ENCODE data around the gene GAB4.

DNA sequence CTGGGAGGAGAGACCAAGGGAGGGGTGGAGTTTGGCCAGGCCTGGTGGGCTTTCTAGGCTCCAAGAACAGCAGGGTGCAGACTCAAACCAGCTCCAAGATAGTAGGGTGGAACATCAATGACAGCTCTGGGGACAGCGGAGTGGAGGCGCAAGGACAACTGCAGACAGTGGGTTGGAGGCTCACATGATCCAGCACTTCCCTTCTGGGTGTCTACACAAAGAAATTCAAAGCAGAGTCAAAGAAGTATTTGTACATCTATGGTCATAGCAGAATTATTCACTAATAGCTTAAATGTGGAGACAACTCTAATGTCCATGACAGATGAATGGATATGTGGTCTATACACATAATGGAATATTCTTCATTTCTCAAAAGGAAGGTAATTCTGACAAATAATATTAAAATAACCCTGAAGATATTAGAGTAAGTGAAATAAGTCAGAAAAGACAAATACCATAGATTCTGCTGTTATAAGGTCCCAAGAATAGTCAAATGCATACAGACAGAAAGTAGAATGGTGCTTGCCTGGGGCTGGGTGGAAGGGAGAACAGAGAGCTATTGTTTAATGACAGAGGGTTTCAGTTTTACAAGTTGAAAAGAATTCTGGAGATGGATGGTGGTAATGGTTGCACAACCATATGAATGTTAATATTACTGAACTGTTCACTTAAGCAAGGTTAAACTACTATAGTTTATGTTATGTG, 5.5 kb upstream of the GAB4 start:
- TF ChIP-seq, protein P1, sequence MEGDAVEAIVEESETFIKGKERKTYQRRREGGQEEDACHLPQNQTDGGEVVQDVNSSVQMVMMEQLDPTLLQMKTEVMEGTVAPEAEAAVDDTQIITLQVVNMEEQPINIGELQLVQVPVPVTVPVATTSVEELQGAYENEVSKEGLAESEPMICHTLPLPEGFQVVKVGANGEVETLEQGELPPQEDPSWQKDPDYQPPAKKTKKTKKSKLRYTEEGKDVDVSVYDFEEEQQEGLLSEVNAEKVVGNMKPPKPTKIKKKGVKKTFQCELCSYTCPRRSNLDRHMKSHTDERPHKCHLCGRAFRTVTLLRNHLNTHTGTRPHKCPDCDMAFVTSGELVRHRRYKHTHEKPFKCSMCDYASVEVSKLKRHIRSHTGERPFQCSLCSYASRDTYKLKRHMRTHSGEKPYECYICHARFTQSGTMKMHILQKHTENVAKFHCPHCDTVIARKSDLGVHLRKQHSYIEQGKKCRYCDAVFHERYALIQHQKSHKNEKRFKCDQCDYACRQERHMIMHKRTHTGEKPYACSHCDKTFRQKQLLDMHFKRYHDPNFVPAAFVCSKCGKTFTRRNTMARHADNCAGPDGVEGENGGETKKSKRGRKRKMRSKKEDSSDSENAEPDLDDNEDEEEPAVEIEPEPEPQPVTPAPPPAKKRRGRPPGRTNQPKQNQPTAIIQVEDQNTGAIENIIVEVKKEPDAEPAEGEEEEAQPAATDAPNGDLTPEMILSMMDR (tag by site-specific recombination; IDR thresholded peaks at IDR 0.05): no peak
- TF ChIP-seq ZNF266 (tag by site-specific recombination; IDR thresholded peaks at IDR 0.05; ENCODE audit: low read depth): no peak
- TF ChIP-seq PRDM1 (tag by site-specific recombination; IDR thresholded peaks at IDR 0.05): no peak
- no peak for TF ChIP-seq ZFP3 (tag by site-specific recombination; IDR thresholded peaks at IDR 0.05; ENCODE audit: low read depth)
- no peak for TF ChIP-seq ZNF629 (tag by site-specific recombination; IDR thresholded peaks at IDR 0.05)
- TF ChIP-seq ZNF747 (tag by site-specific recombination; IDR thresholded peaks at IDR 0.05): no peak
- TF ChIP-seq ZNF274 (IDR thresholded peaks at IDR 0.05; ENCODE audit: low read length): no peak
- TF ChIP-seq ZNF274 (tag by site-specific recombination; IDR thresholded peaks at IDR 0.05; ENCODE audit: borderline replicate concordance): no peak
- TF ChIP-seq, protein P2, sequence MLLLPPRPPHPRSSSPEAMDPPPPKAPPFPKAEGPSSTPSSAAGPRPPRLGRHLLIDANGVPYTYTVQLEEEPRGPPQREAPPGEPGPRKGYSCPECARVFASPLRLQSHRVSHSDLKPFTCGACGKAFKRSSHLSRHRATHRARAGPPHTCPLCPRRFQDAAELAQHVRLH (tag by site-specific recombination; IDR thresholded peaks at IDR 0.05): no peak
- no peak for TF ChIP-seq ZNF433 (tag by site-specific recombination; IDR thresholded peaks at IDR 0.05; ENCODE audit: low read depth)
- TF ChIP-seq ZNF416 (tag by site-specific recombination; IDR thresholded peaks at IDR 0.05): no peak
- TF ChIP-seq SCRT2 (tag by site-specific recombination; IDR thresholded peaks at IDR 0.05): no peak
- TF ChIP-seq ZNF23 (tag by site-specific recombination; IDR thresholded peaks at IDR 0.05; ENCODE audit: borderline replicate concordance): no peak
- TF ChIP-seq KLF16 (tag by site-specific recombination; IDR thresholded peaks at IDR 0.05): no peak
